ENCODE measurements around the gene DTYMK. TPM values are rescaled to one million over a fixed set of nuclear protein-coding genes. Genes with fewer than 3 reads are reported as not detected.
A peak's percentile ranks its signal among the peaks of the same experiment; 100 is the strongest.

The DTYMK gene
- total and polyA plus RNA-seq, 2 experiments from 2014 or later = 27.9 to 78.7 TPM

DNA sequence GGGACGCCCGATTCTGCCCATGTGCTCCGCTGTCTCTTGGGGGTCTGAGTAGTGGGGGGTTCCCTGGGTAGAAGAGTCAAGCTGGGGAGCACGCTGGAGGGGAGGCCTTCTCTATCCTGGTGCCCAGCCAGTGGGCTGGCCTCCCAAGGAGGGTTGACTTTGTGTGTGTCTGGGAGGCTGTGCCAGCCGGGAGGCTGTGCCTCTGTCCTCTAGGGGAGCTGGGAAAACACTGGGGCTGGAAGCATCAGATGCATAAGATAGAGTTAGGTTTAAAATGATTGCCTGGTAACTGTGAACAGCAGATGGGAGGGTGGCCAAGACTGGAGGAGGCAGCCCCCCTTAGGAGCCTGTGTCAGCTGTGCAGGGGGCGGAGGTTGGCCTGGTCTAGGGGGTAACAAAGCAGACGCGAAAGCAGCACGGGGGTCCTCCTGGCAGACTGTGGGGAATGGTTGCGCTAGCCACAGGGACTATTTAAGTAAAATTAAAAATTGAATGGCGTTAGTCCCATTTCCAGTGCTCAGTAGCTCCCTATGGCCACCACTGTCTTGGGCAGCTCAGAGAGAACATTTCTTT lies 16.5 kb upstream of the DTYMK start:
- Histone ChIP-seq H4K20me1 (ENCODE audit: insufficient read depth) (no peaks in the 10 kb centered on the region), H3K27ac (peak overlapping the region; percentile 48), H3K9me3 (ENCODE audit: low read depth) (no peaks in the 10 kb centered on the region), H3K36me3 (ENCODE audit: low read depth) (peaks cover 20% of the 10 kb centered on the region), H2AFZ (peak overlapping the region; percentile 82), H3K27me3 (replicated peaks; ENCODE audit: insufficient read depth) (no peaks in the 10 kb centered on the region), H3K79me2 (ENCODE audit: insufficient read depth) (peaks cover 25% of the 10 kb centered on the region), H3K4me3 (peak overlapping the region; percentile 88), H3K9me2 (ENCODE audit: insufficient read depth) (no peaks in the 10 kb centered on the region), H3K9ac (peak overlapping the region; percentile 83), H3F3A (ENCODE audit: insufficient read depth) (0 out of 2 replicates have a peak, but pooled peaks cover 4% of the 10 kb centered on the region), H3K4me2 (ENCODE audit: unreplicated experiment) (peak overlapping the region; percentile 94), H3K4me1 (ENCODE audit: insufficient read depth) (no peaks in the 10 kb centered on the region)
- TF ChIP-seq EZH2phosphoT487 (IDR thresholded peaks at IDR 0.05; ENCODE audit: insufficient read depth, low read depth) = no peak
- in situ Hi-C loops (cut with MboI) = no loop called here
- DNase-seq = peak; percentile 56
- WGBS, 2 experiments (ENCODE audit: low coverage in 1 of 2, low lambda C conversion rate in 2 of 2, missing lambda C conversion rate in 2 of 2) = 43 to 47% methylated on average over 10 to 11 of the region's 11 CpGs

DNA sequence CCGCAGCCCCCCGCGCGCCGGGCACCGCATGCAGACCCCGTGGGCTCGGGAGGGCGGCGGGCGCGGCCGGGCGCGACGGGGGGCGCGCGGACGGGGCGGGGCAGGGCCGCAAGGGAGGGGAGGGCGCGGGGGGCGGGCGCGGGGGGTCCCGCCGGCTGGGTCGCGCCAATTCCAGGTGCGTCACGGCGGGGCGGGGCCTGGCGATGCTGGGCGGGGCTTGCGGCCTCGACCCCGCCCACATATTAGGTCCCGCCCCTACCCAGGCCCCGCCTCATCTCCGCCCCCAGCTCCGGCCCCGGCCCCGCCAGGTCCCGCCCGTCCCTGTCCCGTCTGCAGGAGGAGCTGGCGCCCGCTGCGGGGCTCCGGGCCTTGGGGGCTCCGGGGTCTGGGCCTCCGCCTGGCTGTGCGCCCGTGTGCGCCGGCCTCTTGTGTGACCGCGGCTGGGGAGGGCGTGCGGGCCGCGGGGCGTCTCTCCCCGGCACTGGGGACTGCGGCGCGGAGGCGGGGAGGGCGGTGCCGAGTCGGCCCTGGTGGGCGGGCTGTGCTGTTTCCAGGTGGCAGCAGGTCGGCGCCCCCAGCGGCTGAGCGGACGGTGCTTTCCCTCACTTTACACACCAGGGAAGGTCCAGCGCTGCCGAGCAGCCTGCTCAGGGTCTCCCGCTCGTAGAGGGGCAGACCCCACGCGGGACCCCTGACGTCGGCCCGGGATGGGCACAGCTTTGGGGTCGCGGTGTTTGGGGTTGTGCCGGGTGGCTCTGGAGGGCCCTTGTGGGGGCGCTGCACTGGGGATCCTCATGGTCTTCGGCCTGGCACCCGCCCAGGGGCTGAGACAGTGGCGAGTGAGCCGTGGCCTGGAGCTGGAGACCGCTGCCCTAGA lies 15.8 kb upstream of the DTYMK start:
- WGBS, 2 experiments (ENCODE audit: low coverage in 1 of 2, low lambda C conversion rate in 2 of 2, missing lambda C conversion rate in 2 of 2) = 1 to 2% methylated on average over 42 to 75 of the region's 98 CpGs
- Histone ChIP-seq H2AFZ (peak overlapping the region; percentile 82), H4K20me1 (ENCODE audit: insufficient read depth) (no peaks in the 10 kb centered on the region), H3K27ac (peak overlapping the region; percentile 81), H3K9me2 (ENCODE audit: insufficient read depth) (no peaks in the 10 kb centered on the region), H3F3A (ENCODE audit: insufficient read depth) (0 out of 2 replicates have a peak, but pooled peaks cover 4% of the 10 kb centered on the region), H3K36me3 (ENCODE audit: low read depth) (peaks cover 16% of the 10 kb centered on the region), H3K4me1 (ENCODE audit: insufficient read depth) (peaks cover 4% of the 10 kb centered on the region; the same call in 1 of the 2 replicates), H3K4me3 (peak overlapping the region; percentile 88), H3K27me3 (replicated peaks; ENCODE audit: insufficient read depth) (no peaks in the 10 kb centered on the region), H3K79me2 (ENCODE audit: insufficient read depth) (peaks cover 25% of the 10 kb centered on the region), H3K9me3 (ENCODE audit: low read depth) (no peaks in the 10 kb centered on the region), H3K9ac (peak overlapping the region; percentile 87), H3K4me2 (ENCODE audit: unreplicated experiment) (peak overlapping the region; percentile 94)
- DNase-seq = peak; percentile 88
- TF ChIP-seq EZH2phosphoT487 (IDR thresholded peaks at IDR 0.05; ENCODE audit: insufficient read depth, low read depth) = no peak
- no peak for TF ChIP-seq EZH2 (IDR thresholded peaks at IDR 0.05; ENCODE audit: insufficient read depth, poor library complexity, severe bottlenecking)
- in situ Hi-C loops (cut with MboI) = no loop called here

DNA sequence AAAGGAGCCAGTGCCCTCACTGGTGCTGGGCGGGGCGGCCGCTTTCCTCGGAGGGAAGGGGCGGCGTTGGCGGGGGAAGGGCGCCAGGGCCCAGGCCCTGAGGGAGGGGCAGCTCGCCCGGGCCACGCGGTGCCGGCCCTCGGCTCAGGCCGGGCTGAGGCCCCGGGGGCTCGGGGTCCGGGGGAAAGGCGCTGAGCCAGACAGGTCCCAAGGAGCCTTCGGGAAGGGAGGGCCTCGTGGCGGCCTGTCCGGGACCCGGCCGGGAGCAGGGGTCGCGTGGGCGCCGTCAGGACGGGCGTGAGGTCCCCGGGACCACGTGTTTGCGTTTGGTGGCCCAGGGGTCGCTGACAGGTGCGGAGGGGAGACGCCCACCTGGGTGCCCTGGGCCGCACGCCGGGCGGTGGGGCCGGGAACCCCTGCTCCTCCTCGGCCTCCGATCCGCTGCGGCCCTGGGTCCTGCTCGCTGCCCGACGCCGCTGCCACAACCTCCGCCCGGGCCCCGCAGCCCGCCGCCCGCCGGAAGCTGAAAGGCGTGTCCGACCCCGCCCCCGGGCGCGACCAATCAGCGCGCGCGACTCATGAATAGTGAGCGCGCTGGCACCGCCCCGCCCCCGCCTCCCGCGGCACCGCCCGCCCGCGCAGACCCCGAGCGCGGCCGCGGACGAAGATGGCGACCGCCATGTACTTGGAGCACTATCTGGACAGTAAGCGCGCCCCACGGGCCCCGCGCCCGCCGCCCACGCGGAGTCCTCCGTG lies 15.0 kb upstream of the DTYMK start, which contains the start of gene ING5:
Gene ING5 (plus strand): TSS at position 641 of the 756 bp plus-strand sequence. CDS start 27 bp downstream, at position 668.
- TF ChIP-seq EZH2phosphoT487 (IDR thresholded peaks at IDR 0.05; ENCODE audit: insufficient read depth, low read depth) = no peak
- TF ChIP-seq EZH2 (IDR thresholded peaks at IDR 0.05; ENCODE audit: insufficient read depth, poor library complexity, severe bottlenecking) = no peak
- H3K9me2 ChIP-seq (ENCODE audit: insufficient read depth) = no peaks in the 10 kb centered on the region
- H3F3A ChIP-seq (ENCODE audit: insufficient read depth) = peaks cover 6% of the 10 kb centered on the region; the same call in 1 of the 2 replicates
- peak within 1 kb of the TSS; percentile 82 for H2AFZ ChIP-seq
- peak within 1 kb of the TSS; percentile 87 for H3K9ac ChIP-seq
- H3K27ac ChIP-seq = peak within 1 kb of the TSS; percentile 81
- peak within 1 kb of the TSS; percentile 94 for H3K4me2 ChIP-seq (ENCODE audit: unreplicated experiment)
- no peaks in the 10 kb centered on the region for H3K27me3 ChIP-seq (replicated peaks; ENCODE audit: insufficient read depth)
- H3K79me2 ChIP-seq (ENCODE audit: insufficient read depth) = peaks cover 25% of the 10 kb centered on the region
- no peaks in the 10 kb centered on the region for H4K20me1 ChIP-seq (ENCODE audit: insufficient read depth)
- in situ Hi-C loops (cut with MboI) = no loop called here
- peak; percentile 98 for DNase-seq
- H3K4me3 ChIP-seq = peak within 1 kb of the TSS; percentile 88
- 0 to 2% methylated on average over 21 to 78 of the region's 96 CpGs for WGBS, 2 experiments (ENCODE audit: low coverage in 1 of 2, low lambda C conversion rate in 2 of 2, missing lambda C conversion rate in 2 of 2)
- peaks cover 11% of the 10 kb centered on the region; the same call in 1 of the 2 replicates for H3K36me3 ChIP-seq (ENCODE audit: low read depth)
- H3K4me1 ChIP-seq (ENCODE audit: insufficient read depth) = peaks cover 10% of the 10 kb centered on the region; the same call in 1 of the 2 replicates
- no peaks in the 10 kb centered on the region for H3K9me3 ChIP-seq (ENCODE audit: low read depth)

DNA sequence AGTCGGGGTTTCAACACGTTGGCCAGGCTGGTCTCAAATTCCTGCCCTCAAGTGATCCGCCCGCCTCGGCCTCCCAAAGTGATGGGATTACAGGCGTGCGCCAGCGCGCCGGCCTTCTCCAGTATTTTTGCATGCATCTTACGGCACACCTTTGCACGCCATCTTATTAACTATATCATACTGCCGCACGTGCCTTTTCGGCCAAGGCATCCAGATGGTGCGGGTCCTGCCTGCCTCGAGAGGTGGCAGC lies 14.5 kb upstream of the DTYMK start:
- Histone ChIP-seq H3K9me2 (ENCODE audit: insufficient read depth) (no peaks in the 10 kb centered on the region), H4K20me1 (ENCODE audit: insufficient read depth) (no peaks in the 10 kb centered on the region), H3K9ac (peak overlapping the region; percentile 87), H3K36me3 (ENCODE audit: low read depth) (peaks cover 6% of the 10 kb centered on the region; the same call in 1 of the 2 replicates), H3K27me3 (replicated peaks; ENCODE audit: insufficient read depth) (no peaks in the 10 kb centered on the region), H2AFZ (peak overlapping the region; percentile 55), H3K4me2 (ENCODE audit: unreplicated experiment) (peak overlapping the region; percentile 81), H3K9me3 (ENCODE audit: low read depth) (no peaks in the 10 kb centered on the region), H3K4me1 (ENCODE audit: insufficient read depth) (peaks cover 13% of the 10 kb centered on the region; the same call in 1 of the 2 replicates), H3F3A (ENCODE audit: insufficient read depth) (peaks cover 11% of the 10 kb centered on the region; the same call in 1 of the 2 replicates), H3K4me3 (peak overlapping the region; percentile 77), H3K27ac (peak overlapping the region; percentile 81), H3K79me2 (ENCODE audit: insufficient read depth) (peaks cover 25% of the 10 kb centered on the region)
- TF ChIP-seq EZH2 (IDR thresholded peaks at IDR 0.05; ENCODE audit: insufficient read depth, poor library complexity, severe bottlenecking) (no peak), EZH2phosphoT487 (IDR thresholded peaks at IDR 0.05; ENCODE audit: insufficient read depth, low read depth) (no peak)
- in situ Hi-C loops (cut with MboI) = no loop called here
- 1 to 2% methylated on average over 17 of the region's 17 CpGs for WGBS, 2 experiments (ENCODE audit: low coverage in 1 of 2, low lambda C conversion rate in 2 of 2, missing lambda C conversion rate in 2 of 2)
- DNase-seq = peak; percentile 93
